HFFc6 (cell line): ENCODE measurements around the gene CUL9. TPM values are rescaled to one million over a fixed set of nuclear protein-coding genes. Genes with fewer than 3 reads are reported as not detected.

ENCODE experiments used
- DNase-seq: peaks from one replicate; pipeline ENCODE4 v3.0.0-alpha.2; 2018
- H3K27ac Mint-ChIP-seq: 2 replicates; pipeline ENCODE4 v1.8.0; 2020; ENCODE audit warnings: mild to moderate bottlenecking, mixed read lengths
- H3K27me3 Mint-ChIP-seq: 2 replicates; pipeline ENCODE4 v1.8.0; 2021; ENCODE audit warnings: mild to moderate bottlenecking, moderate library complexity, mixed read lengths; ENCODE audit not compliant: insufficient read depth
- H3K36me3 Mint-ChIP-seq: 2 replicates; pipeline ENCODE4 v1.8.0; 2021; ENCODE audit warnings: low read depth, mixed read lengths
- H3K4me1 Mint-ChIP-seq: 2 replicates; pipeline ENCODE4 v1.8.0; 2020; ENCODE audit warnings: low read depth, mixed read lengths
- H3K4me3 Mint-ChIP-seq: 2 replicates; pipeline ENCODE4 v1.8.0; 2020; ENCODE audit warnings: mild to moderate bottlenecking, moderate library complexity, mixed read lengths
- H3K9me3 Mint-ChIP-seq: 2 replicates; pipeline ENCODE4 v1.8.0; 2020; ENCODE audit warnings: mild to moderate bottlenecking, mixed read lengths
- CTCF ChIP-seq: fragments of 200-600 bp; sonication (generic); IDR thresholded peaks from 2 replicates; pipeline ENCODE4 v1.5.0; 2021; ENCODE audit warnings: antibody characterized with exemption, mild to moderate bottlenecking
- total RNA-seq, 6 experiments: library from RNA; stranded (reverse); fragmentation: NEBNext Ultra II Directional; extraction: Animal tissue kit (Norgen Biotek cat#: 25700); gene quantifications; 2 replicates in 1 of 6; 3 replicates in 5 of 6; pipeline ENCODE4 v1.2.3, GENCODE V29; 2021

Gene CUL9
- total RNA-seq, 6 experiments from 2014 or later, result 15.4 to 19.9 (median 18.6) TPM

GRCh38 chr6:43185391-43185985 is 3.5 kb downstream of the CUL9 start:
- Mint-ChIP-seq H3K4me1 (peaks cover 33% of the 10 kb centered on the region), H3K27me3 (peaks cover 2% of the 10 kb centered on the region), H3K9me3 (no peaks in the 10 kb centered on the region), H3K4me3 (no peak overlapping the region), H3K27ac (no peak overlapping the region), H3K36me3 (peaks cover 25% of the 10 kb centered on the region)
- TF ChIP-seq CTCF, result no peak
- no peak for DNase-seq

- DNase-seq, result no peak
- no peak for TF ChIP-seq CTCF
- Mint-ChIP-seq H3K9me3 (no peaks in the 10 kb centered on the region), H3K4me1 (peaks cover 31% of the 10 kb centered on the region), H3K4me3 (no peak overlapping the region), H3K27me3 (peaks cover 2% of the 10 kb centered on the region), H3K27ac (no peak overlapping the region), H3K36me3 (peaks cover 25% of the 10 kb centered on the region)
Observed at GRCh38 chr6:43186019-43186418, 4.0 kb downstream of the CUL9 start.

- peaks cover 2% of the 10 kb centered on the region for H3K27me3 Mint-ChIP-seq
- H3K36me3 Mint-ChIP-seq, result peaks cover 21% of the 10 kb centered on the region
- H3K27ac Mint-ChIP-seq, result no peak overlapping the region
- peaks cover 24% of the 10 kb centered on the region for H3K4me1 Mint-ChIP-seq
- no peak overlapping the region for H3K4me3 Mint-ChIP-seq
- H3K9me3 Mint-ChIP-seq, result no peaks in the 10 kb centered on the region
- DNase-seq, result no peak
- no peak for TF ChIP-seq CTCF
Observed at GRCh38 chr6:43186706-43187105, 4.7 kb downstream of the CUL9 start.

- TF ChIP-seq CTCF, result no peak
- peaks cover 2% of the 10 kb centered on the region for H3K27me3 Mint-ChIP-seq
Observed at GRCh38 chr6:43187821-43188220, 5.8 kb downstream of the CUL9 start.

GRCh38 chr6:43188426-43188825 is 6.4 kb downstream of the CUL9 start:
- no peak for TF ChIP-seq CTCF
- Mint-ChIP-seq H3K27me3 (peaks cover 2% of the 10 kb centered on the region), H3K4me1 (peaks cover 11% of the 10 kb centered on the region), H3K27ac (no peak overlapping the region), H3K4me3 (no peak overlapping the region), H3K9me3 (no peaks in the 10 kb centered on the region), H3K36me3 (peaks cover 30% of the 10 kb centered on the region)
- no peak for DNase-seq

More at GRCh38 chr6:43187821-43188220, 5.8 kb downstream of the CUL9 start:
- H3K27ac Mint-ChIP-seq, result no peak overlapping the region
- peaks cover 17% of the 10 kb centered on the region for H3K4me1 Mint-ChIP-seq
- H3K4me3 Mint-ChIP-seq, result no peak overlapping the region
- no peaks in the 10 kb centered on the region for H3K9me3 Mint-ChIP-seq
- peaks cover 24% of the 10 kb centered on the region for H3K36me3 Mint-ChIP-seq
- no peak for DNase-seq
